Esophagus squamous epithelium (tissue), 5 donors: Measurements from ENCODE around the gene AMBN. TPM values are rescaled to one million over a fixed set of nuclear protein-coding genes. Genes with fewer than 3 reads are reported as not detected.

Experiments
- DNase-seq: peaks from one replicate; lab custom pipeline; 2025; lab: John Stamatoyannopoulos, UW
- H3K27ac ChIP-seq, 4 donors: fragments of 200-600 bp; sonication (generic); one replicate each; pipeline ENCODE4 v1.5.1; 2016 to 2019; ENCODE audit warnings: mild to moderate bottlenecking in 1 of 4
- H3K27me3 ChIP-seq, 4 donors: fragments of 200-600 bp; sonication (generic); 1 replicate in 3 of 4; 2 replicates in 1 of 4; pipeline versions ENCODE4 v1.5.1 to v1.6.0; 2017 to 2021; ENCODE audit warnings: antibody characterized with exemption in 1 of 4
- H3K36me3 ChIP-seq, 3 donors: fragments of 200-600 bp; sonication (generic); one replicate each; pipeline ENCODE4 v1.5.1; 2016 to 2019
- H3K4me1 ChIP-seq, 3 donors: fragments of 200-600 bp; sonication (generic); one replicate each; pipeline ENCODE4 v1.5.1; 2017 to 2019
- H3K4me3 ChIP-seq, 4 donors: fragments of 200-600 bp; sonication (generic); 1 replicate in 3 of 4; 2 replicates in 1 of 4; pipeline ENCODE4 v1.5.1; 2016 to 2019; ENCODE audit warnings: mild to moderate bottlenecking in 2 of 4, moderate library complexity in 1 of 4
- H3K9me3 ChIP-seq, 3 donors: fragments of 200-600 bp; sonication (generic); one replicate each; pipeline ENCODE4 v1.5.1; 2016 to 2019
- CTCF ChIP-seq, 6 experiments: fragments of 450-650 bp in 4 of 6; fragments of 200-600 bp in 2 of 6; sonication (generic) in 2 of 6; IDR thresholded peaks; one replicate each; pipeline ENCODE4 v1.5.1; 2016 to 2019; ENCODE audit warnings: antibody characterized with exemption in 6 of 6, mild to moderate bottlenecking in 4 of 6, moderate library complexity in 4 of 6
- POLR2A ChIP-seq, 4 donors: fragments of 450-650 bp; IDR thresholded peaks; one replicate each; pipeline ENCODE4 v1.6.1; 2017; ENCODE audit warnings: antibody characterized with exemption in 4 of 4, mild to moderate bottlenecking in 4 of 4, moderate library complexity in 3 of 4
- WGBS, 2 donors: methylation state at CpG; one replicate each; pipeline ENCODE4 v1.1.5; 2018; 5-methylcytosine and 5-hydroxymethylcytosine counted together
- intact Hi-C: fragments of 100-400 bp; cut with DNase I; formaldehyde crosslinking; loops from one replicate; pipeline ENCODE4 v1.15.0; 2022
- total RNA-seq, 4 donors: library from RNA; depleted of rRNA; stranded (reverse); fragments of >200 nt; gene quantifications; one replicate each; pipeline ENCODE4 v1.1.0, GENCODE V29; 2016
- donor health status: DM: yes; HTN: yes; CAD: no.

Gene AMBN
- total RNA-seq, 4 donors from 2014 or later, result not detected

GRCh38 chr4:70600305-70600704 is 8.2 kb downstream of the AMBN start:
- Histone ChIP-seq H3K36me3 (no peaks in the 10 kb centered on the region), H3K4me1 (no peaks in the 10 kb centered on the region), H3K27me3 (no peaks in the 10 kb centered on the region), H3K9me3 (no peaks in the 10 kb centered on the region), H3K27ac (no peak overlapping the region), H3K4me3 (no peak overlapping the region)
- WGBS, 2 donors, result 82% methylated on average over 3 of the region's 3 CpGs
- DNase-seq, result no peak
- TF ChIP-seq POLR2A (IDR thresholded peaks at IDR 0.05) (no peak), CTCF (IDR thresholded peaks at IDR 0.05) (no peak)
- intact Hi-C loops, result no loop called here

DNA sequence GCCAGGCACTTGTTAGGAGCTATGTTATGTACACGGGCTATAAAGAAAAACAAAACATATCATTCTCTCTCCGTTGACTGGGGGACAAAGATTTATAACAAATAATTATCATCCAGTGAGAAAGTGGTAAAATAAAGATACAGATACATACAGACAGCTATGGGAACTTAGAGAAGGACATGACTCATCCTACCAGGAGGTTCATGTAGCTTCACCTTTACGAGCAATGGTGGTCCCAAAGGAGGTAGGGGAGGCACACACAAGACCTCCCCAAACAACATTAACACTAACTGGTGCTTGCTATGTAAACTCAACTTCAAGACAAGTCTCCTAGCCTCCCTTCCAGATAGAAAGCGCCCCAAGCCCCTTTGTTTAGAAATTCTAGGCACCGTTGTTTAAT is 8.9 kb downstream of the AMBN start:
- Histone ChIP-seq H3K4me1 (no peaks in the 10 kb centered on the region), H3K9me3 (no peaks in the 10 kb centered on the region), H3K27me3 (no peaks in the 10 kb centered on the region), H3K4me3 (no peak overlapping the region), H3K27ac (no peak overlapping the region), H3K36me3 (no peaks in the 10 kb centered on the region)
- intact Hi-C loops, result no loop called here
- no peak for DNase-seq
- WGBS, 2 donors, result 73 to 79% methylated on average over 5 of the region's 5 CpGs
- TF ChIP-seq POLR2A (IDR thresholded peaks at IDR 0.05) (no peak), CTCF (IDR thresholded peaks at IDR 0.05) (no peak)

GRCh38 chr4:70601422-70602039 is 9.5 kb downstream of the AMBN start:
- Histone ChIP-seq H3K9me3 (no peaks in the 10 kb centered on the region), H3K27ac (no peak overlapping the region), H3K4me1 (no peaks in the 10 kb centered on the region), H3K4me3 (no peak overlapping the region), H3K27me3 (no peaks in the 10 kb centered on the region), H3K36me3 (no peaks in the 10 kb centered on the region)
- no peak for DNase-seq
- WGBS, 2 donors, result 28 to 29% methylated on average over 5 of the region's 5 CpGs
- intact Hi-C loops, result no loop called here
- TF ChIP-seq CTCF (IDR thresholded peaks at IDR 0.05) (peak; percentile 40 to 74 (median 65)), POLR2A (IDR thresholded peaks at IDR 0.05) (no peak)

DNA sequence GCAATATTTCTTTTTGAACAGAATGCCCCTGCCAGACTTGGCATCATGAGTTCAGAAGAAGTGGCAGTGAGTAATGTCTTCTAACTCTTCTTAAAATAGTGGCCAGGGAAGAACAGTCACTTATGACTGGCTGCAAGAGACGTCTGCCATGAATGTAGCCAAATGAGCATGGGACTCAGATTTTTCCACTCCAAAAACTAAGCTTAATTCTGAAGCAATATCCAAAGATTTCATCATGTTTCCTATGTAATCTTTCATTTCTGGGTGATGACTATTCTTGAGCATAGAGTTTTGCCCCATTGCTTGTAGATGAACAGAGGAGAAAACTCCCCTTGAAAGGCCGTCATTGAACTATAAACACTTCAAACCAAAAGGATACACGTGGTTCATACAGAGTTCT is 11.8 kb downstream of the AMBN start:
- H3K4me3 ChIP-seq, result no peak overlapping the region
- no peaks in the 10 kb centered on the region for H3K36me3 ChIP-seq
- TF ChIP-seq CTCF (IDR thresholded peaks at IDR 0.05) (no peak), POLR2A (IDR thresholded peaks at IDR 0.05) (no peak)
- H3K27me3 ChIP-seq, result no peaks in the 10 kb centered on the region
- DNase-seq, result no peak
- 39 to 46% methylated on average over 3 of the region's 3 CpGs for WGBS, 2 donors
- H3K27ac ChIP-seq, result no peak overlapping the region
- H3K9me3 ChIP-seq, result no peaks in the 10 kb centered on the region
- intact Hi-C loops, result no loop called here
- H3K4me1 ChIP-seq, result no peaks in the 10 kb centered on the region

DNA sequence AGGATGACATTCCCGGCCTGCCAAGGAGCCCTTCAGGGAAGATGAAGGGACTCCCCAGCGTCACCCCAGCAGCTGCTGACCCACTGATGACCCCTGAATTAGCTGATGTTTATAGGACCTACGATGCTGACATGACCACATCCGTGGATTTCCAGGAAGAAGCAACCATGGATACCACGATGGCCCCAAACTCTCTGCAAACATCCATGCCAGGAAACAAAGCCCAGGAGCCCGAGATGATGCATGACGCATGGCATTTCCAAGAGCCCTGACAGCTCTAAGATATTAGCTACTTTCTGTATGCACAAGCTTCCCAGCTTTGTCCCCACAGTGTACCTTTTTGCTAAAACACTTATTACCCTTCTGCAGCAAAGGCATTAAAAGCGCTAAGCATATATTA is 14.4 kb downstream of the AMBN start:
- H3K27me3 ChIP-seq, result peaks cover 0 to 2% (median 0%) of the 10 kb centered on the region in 4 donors
- WGBS, 2 donors, result 62 to 74% methylated on average over 7 to 8 of the region's 8 CpGs
- H3K4me1 ChIP-seq, result no peaks in the 10 kb centered on the region
- no peak overlapping the region for H3K4me3 ChIP-seq
- no peaks in the 10 kb centered on the region for H3K36me3 ChIP-seq
- no peak overlapping the region for H3K27ac ChIP-seq
- intact Hi-C loops, result no loop called here
- DNase-seq, result no peak
- TF ChIP-seq CTCF (IDR thresholded peaks at IDR 0.05) (no peak), POLR2A (IDR thresholded peaks at IDR 0.05) (no peak)
- no peaks in the 10 kb centered on the region for H3K9me3 ChIP-seq
